ENCODE results near the gene RBCK1. TPM values are rescaled to one million over a fixed set of nuclear protein-coding genes. Genes with fewer than 3 reads are reported as not detected.

RBCK1 gene
- 106 and 111 TPM in 2 replicates for total RNA-seq

DNA sequence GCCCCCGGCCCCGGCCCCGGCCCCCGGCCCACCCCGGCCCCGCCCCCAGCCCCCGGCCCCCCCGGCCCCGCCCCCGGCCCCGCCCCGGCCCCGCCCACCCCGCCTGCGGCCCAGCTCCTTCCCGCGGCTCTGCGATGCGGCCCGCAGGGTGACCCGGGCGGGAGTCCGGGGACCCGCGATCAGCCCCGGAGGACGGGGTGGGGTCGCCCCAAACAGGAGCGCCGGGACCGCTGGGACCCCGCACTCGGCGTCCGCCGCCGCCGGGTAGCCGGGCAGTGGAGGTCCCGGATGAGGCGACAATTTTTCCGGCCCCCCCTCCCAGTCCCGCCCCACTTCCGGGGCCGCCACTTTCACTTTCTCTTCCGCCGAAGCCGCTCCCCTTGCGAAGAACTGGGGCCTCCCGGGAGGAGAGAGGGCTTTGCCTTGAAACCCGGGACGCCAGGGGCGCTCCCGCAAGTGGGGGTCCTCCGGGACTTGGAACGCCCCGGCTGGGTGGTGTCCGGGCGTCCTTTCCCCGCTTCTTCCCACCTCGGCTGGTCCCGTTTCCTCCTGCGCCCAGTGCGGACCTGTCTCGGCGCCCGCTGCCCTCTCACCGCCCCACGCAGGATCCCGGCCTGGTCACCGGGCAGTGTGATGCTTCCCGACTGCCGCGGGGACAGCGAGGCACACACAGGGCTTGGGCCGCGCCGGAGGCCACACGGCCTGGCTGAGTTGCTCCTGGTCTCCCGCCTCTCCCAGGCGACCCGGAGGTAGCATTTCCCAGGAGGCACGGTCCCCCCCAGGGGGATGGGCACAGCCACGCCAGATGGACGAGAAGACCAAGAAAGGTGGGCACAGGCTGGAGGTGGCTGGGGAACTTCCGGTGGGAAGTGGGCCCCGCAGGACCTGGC is at the start of gene RBCK1:
Gene RBCK1, plus strand, starts transcription at position 347 of the 890 bp plus-strand sequence. Its CDS starts 459 bp downstream, at position 806.

DNA sequence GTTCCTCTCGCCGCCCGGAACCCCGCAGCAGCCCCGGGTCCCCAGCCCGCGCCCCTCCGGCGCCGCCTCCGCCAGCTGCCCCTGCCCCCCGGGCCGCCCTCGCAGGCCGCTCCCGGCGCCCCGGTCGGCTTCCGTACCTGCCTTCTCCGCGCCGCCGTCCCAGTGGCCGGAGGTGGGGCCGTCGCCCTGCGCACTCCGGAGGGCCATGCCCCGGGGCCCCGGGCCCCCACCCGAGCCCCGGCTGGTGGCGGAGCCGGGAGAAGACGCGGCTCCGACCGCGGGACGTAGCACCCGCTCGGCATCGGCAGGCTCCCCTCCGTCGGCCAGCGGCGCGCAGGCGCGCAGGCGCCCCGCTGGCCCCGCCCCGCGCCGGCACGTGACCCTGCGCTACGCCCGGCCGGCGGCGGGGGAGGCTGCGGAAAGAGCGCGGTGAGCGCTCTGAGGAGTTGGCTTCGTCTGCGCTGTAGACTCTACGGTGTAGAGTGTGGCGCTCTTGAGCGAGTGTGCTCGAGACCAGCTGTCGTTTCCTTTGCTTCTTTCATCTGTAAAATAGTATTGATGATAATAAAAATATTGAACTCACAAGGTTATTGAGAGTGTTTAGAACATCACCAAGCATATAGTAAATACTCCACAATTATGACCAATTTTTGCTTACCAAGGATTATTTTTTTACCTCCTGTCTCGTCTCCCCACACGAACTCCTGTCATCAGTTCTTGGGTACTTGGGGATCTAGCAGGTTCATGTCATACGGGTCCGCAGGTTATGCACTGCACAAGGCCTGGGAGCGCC is 54.3 kb downstream of the RBCK1 start, which contains the start of gene TBC1D20:
Gene TBC1D20, minus strand, starts transcription at position 335 of the 793 bp plus-strand sequence. Its CDS starts 128 bp downstream, at position 207.

Other genes starting within 250 kb of the RBCK1 start
- gene DEFB128, start 218.6 kb upstream of the RBCK1 start, total RNA-seq = not detected in 2 replicates
- gene DEFB129, start 181.0 kb upstream of the RBCK1 start, total RNA-seq = not detected in 2 replicates
- not detected in 2 replicates for gene DEFB132, start 150.6 kb upstream of the RBCK1 start, total RNA-seq
- gene C20orf96, start 117.5 kb upstream of the RBCK1 start, total RNA-seq = 0.16 and 0.72 TPM in 2 replicates
- 18.0 and 18.8 TPM in 2 replicates for gene ZCCHC3, start 110.7 kb upstream of the RBCK1 start, total RNA-seq
- gene SOX12, start 82.7 kb upstream of the RBCK1 start, total RNA-seq = 10.0 and 12.8 TPM in 2 replicates
- 39.9 and 48.6 TPM in 2 replicates for gene NRSN2, start 61.2 kb upstream of the RBCK1 start, total RNA-seq
- 61.6 and 73.7 TPM in 2 replicates for gene TRIB3, start 27.5 kb upstream of the RBCK1 start, total RNA-seq
- 32.7 and 46.8 TPM in 2 replicates for gene TBC1D20, start 54.2 kb downstream of the RBCK1 start, total RNA-seq
- gene CSNK2A1, start 135.5 kb downstream of the RBCK1 start, total RNA-seq = 75.8 and 93.0 TPM in 2 replicates
- gene TCF15, start 202.0 kb downstream of the RBCK1 start, total RNA-seq = not detected in 2 replicates
- 51.6 and 86.8 TPM in 2 replicates for gene SRXN1, start 244.9 kb downstream of the RBCK1 start, total RNA-seq

Data from cardiac atrium fibroblast (primary cell).